ENCODE data around the gene ELMOD3.

- no peak for TF ChIP-seq CTCF (IDR thresholded peaks at IDR 0.05)
- TF ChIP-seq POLR2A (IDR thresholded peaks at IDR 0.05), result no peak
Observed at GRCh38 chr2:85355073-85355410, 473 bp downstream of the ELMOD3 start.

All from suprapubic skin (tissue), 3 donors.